ENCODE data around the gene TFDP3.
A peak's percentile ranks its signal among the peaks of the same experiment; 100 is the strongest.

TFDP3 gene

DNA sequence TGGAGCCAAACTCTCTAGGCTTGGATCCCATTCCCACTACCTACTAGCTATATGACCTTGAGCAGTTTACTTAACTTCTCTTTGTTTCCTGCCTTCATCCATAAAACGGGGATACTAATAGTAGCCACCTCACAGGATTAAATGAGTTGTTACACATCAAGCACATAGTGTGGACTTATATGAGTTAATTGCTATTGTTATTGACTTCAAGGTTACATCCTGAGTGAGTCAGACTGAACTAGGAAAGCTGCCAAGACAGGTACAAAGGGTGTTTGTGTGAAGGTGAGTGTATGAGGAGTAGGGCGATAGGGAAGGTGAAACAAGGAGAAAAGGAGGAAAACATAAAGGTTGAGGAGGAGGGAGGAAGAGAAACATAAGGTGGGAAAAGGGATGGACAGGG is 32.2 kb downstream of the TFDP3 start:
- no peak for DNase-seq

DNA sequence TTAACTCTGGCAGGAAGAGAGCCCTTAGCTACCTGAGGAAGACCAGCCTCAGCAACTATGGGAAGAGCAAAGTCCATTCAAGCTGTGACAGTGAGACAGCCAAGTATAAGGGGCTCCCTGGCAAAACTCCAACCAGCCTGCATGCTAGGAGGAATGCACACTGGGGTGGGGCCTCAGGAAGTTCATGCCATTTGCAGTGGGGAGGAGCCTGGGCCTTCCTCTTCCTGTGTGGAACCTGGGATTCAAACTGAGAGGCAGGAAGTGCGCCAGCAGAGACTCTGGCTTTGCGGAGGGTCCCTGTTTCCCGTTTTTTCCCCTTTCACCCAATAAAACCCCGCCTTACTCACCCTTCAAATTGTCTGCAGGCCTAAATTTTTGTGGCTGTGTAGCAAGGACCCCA is 33.0 kb downstream of the TFDP3 start:
- no peak for DNase-seq

DNA sequence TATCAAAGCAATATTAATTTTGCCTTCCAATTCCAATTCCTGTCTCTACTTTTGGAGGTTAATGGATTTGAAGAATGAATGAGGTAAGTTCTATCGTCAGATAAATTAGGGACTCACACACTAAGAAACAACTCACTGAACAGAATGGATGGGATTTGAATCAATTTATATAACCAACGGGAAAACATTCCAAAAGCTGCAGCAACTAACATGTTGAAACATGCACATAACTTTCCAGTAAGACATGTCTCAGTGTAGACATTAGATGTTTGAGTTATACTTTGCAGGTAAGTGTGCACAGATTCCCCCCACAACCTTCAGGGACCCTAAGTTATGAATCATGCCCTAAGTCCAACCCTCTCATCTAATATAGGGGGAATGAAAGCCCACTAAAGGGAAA is 34.3 kb downstream of the TFDP3 start:
- DNase-seq: no peak

DNA sequence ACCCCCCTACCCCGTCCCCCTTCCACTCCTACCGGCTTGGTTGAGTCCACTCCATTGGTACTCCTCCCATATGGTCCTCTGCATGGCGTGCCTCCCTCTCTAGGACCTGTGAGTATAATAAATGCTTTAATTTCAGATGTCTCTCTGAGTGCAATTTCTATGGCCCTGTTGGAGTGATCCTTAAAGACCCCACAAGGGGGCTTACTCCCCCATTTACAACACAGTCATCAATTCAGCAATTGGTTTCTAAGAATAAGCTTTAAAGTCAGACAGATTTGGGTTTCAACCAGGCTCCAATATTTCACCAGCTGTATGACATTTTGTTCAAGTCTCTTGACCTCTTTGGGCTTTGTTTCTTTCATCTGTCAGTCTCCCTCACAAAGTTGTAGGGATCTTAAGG is 38.7 kb downstream of the TFDP3 start:
- DNase-seq: no peak

DNA sequence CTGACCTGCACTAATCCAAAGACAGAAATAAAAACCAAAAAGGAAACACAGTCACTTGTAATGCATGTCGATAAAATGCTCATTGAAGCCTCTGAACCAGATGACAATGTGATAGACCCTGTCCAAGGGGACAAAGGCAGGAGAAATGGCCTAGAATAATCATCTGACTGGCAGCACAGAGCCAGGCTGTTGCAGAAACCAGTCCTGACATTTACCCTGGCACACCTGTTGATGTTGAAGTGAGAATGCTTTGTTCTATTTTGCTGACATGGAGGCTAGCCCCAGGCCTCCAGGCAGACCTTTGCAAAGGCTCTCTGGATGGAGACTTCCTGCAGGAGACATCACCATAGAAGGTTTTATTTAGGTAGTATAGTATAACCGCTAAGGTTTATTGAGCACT is 41.0 kb downstream of the TFDP3 start:
- no peak for DNase-seq

DNA sequence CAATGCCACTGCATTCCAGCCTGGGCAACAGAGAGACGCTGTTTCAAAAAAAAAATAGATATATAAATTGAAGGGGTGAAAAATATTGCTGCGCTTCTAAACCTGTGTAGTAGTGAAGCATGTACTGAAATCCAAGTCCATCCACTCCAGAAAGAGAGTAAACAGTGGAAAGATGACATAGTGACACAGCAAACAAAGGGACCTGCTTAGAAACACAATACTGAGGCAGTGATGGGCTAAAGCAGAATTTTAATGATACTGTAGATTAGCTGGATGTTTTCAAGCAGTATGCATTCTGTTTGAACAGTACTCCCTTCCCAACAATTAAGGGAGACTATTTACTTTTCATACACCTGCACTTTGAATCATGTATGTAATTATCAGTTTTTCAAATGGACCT is 42.5 kb downstream of the TFDP3 start:
- DNase-seq: no peak

DNA sequence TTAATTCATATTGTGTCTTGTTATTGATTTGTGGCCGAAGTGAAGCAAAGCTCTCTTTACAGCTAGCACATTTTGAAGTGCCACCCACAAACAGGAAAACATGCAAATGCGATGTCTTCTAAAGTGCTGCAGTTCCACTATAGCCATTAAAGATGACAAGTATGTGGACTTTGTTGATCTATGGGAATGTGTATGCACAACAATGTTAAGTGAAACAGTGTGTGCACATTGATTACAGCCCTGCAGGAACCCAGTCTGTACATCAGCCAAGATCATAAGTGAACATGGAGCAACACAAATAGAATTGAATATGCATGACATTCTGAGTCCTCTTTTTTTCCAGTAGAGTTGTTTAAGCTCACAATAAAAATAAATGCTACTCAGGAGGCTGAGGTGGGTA is 43.0 kb downstream of the TFDP3 start:
- no peak for DNase-seq

DNA sequence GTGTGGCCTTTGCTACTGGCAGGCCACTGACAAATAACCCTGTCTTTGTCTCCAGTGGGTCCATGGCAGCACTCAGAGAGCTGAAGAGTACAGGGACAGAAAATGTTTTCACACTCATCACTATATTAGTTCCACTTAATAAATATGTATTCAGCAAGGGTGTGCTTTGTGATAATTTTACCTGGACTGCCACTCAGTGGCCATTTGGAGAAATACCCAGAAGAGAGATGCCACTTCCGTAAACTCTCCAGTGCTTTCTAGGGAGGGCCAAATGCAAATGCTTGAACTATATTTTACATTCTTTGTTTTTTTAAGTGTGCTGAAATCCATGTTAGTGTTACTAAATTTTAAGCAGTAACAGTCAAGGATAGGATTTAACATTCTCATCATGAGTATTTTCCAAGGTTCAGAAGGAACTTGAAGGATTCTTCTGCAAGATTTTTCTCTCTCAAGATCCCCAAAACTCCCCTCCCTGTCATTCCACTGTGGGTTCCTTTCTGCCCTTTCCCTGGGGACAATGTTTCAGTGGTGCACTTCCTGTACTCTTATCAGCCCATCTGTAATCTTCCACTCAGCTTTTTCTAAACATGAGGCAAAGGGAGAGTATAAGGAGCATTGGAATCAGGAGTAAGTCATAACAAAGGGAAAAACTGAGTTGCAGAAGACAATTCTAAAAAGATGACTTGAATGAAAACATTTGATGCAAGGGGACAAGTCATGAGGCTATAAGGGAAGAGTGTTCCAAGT is 46.0 kb downstream of the TFDP3 start:
- DNase-seq: peak in 1 of 5 experiments; percentile 11

Measured in T-helper 2 cell (primary cell).